Heart right ventricle (tissue), 16 donors: ENCODE data around the gene JMJD4. TPM values are rescaled to one million over a fixed set of nuclear protein-coding genes. Genes with fewer than 3 reads are reported as not detected.

Source experiments
- ATAC-seq, 8 donors: fragments of 200-7000 bp; cut with Tn5 transposase; one replicate each; pipeline ENCODE4 v1.9.1; 2020; ENCODE audit warnings: mild to moderate bottlenecking in 8 of 8, moderate library complexity in 8 of 8, moderate number of reproducible peaks in 1 of 8
- DNase-seq, 2 donors: peaks; one replicate each; pipeline ENCODE4 v3.0.0-alpha.2; 2020
- H3K27ac ChIP-seq, 10 donors: fragments of 200-600 bp; sonication (generic) in 2 of 10; one replicate each; pipeline versions ENCODE4 v1.5.0 to v1.8.0; 2020 to 2022; ENCODE audit warnings: mild to moderate bottlenecking in 3 of 10
- H3K27me3 ChIP-seq, 7 donors: fragments of 200-600 bp; one replicate each; pipeline ENCODE4 v1.8.0; 2021 to 2022; ENCODE audit warnings: mild to moderate bottlenecking in 2 of 7
- H3K36me3 ChIP-seq, 9 donors: fragments of 200-600 bp; sonication (generic) in 1 of 9; one replicate each; pipeline versions ENCODE4 v1.5.0 to v1.8.0; 2020 to 2022; ENCODE audit warnings: mild to moderate bottlenecking in 2 of 9
- H3K4me1 ChIP-seq, 9 donors: fragments of 200-600 bp; sonication (generic) in 1 of 9; one replicate each; pipeline versions ENCODE4 v1.5.0 to v1.8.0; 2020 to 2022; ENCODE audit warnings: mild to moderate bottlenecking in 4 of 9
- H3K4me3 ChIP-seq, 10 donors: fragments of 200-600 bp; sonication (generic) in 2 of 10; one replicate each; pipeline versions ENCODE4 v1.5.0 to v1.8.0; 2020 to 2022; ENCODE audit warnings: mild to moderate bottlenecking in 7 of 10, moderate library complexity in 2 of 10
- H3K9me3 ChIP-seq, 11 donors: fragments of 200-600 bp in 10 of 11; sonication (generic) in 2 of 11; one replicate each; pipeline versions ENCODE4 v1.5.0 to v1.8.0; 2013 to 2022; ENCODE audit warnings: mild to moderate bottlenecking in 2 of 11, control low read depth in 1 of 11, moderate library complexity in 1 of 11
- CTCF ChIP-seq, 9 donors: fragments of 200-600 bp; sonication (generic) in 2 of 9; IDR thresholded peaks; one replicate each; pipeline versions ENCODE4 v1.5.0 to v1.8.0; 2021 to 2022; ENCODE audit warnings: antibody characterized with exemption in 9 of 9, mild to moderate bottlenecking in 5 of 9, moderate library complexity in 1 of 9
- WGBS, 2 donors: extraction: QIAGEN DNeasy Blood & Tissue Kit; methylation state at CpG; one replicate each; pipeline ENCODE4 v1.1.7; 2013; ENCODE audit warnings: inconsistent platforms in 1 of 2; 5-methylcytosine and 5-hydroxymethylcytosine counted together
- intact Hi-C, 10 donors: fragments of 100-400 bp; cut with DNase I; formaldehyde crosslinking; loops; one replicate each; pipeline versions ENCODE4 v1.11.1 to v1.14.2; 2022
- polyA plus RNA-seq, 2 donors: library from polyadenylated mRNA; stranded (reverse); fragments of 200-250 nt; gene quantifications; one replicate each; pipeline ENCODE4 v1.2.3, GENCODE V29; 2013
- total RNA-seq, 10 donors: library from RNA; stranded (reverse); fragmentation: NEBNext Ultra II Directional in 3 of 10; extraction: Animal tissue kit (Norgen Biotek cat#: 25700) in 3 of 10; gene quantifications; one replicate each; pipeline versions ENCODE4 v1.2.1 to v1.2.4, GENCODE V29; 2021 to 2023
- donor health status: Arrhythmogenic right ventricular cardiomyopathy.
- donor health status: ischemic (EF 13 %, LVEDD 7.1; RV severe dilation, severe dysfunction).
- donor health status: healthy with polysubstance abuse.
- donor health status: DM: no; HTN: yes; CAD: no.
- donor health status: DM: no; HTN: no; CAD: no.
- donor health status: ischemic (EF 25% LVEDD 6.9; RV normal size, moderate dysfunction).
- donor health status: ischemic (EF 25% LVEDD 5.7; RV mildly dilated, moderate dysfunction).
- donor health status: healthy.
- donor health status: DM: yes; HTN: yes; CAD: no.
- donor health status: Ischemic cardiomyopathy.
- donor health status: ischemic (EF 35%, LVEDD 5.7; RV mildly dilated, moderate dysfunction).
- donor health status: nonischemic (EF 11% LVEDD 7.7; RV severe dilation, severe dysfunction).
- donor health status: DM: yes; HTN: yes; CAD: no.
- donor health status: PGD.
- donor health status: ischemic (EF 29% LVEDD 5.4; RV normal size, mild dysfunction).
- donor health status: nonischemic (EF 23%, LVEDD 6.1; RV moderate dilation, normal function).

The JMJD4 gene
- total and polyA plus RNA-seq, 12 donors: 7.6 to 13.4 (median 10.6) TPM

GRCh38 chr1:227749225-227749624 lies 14.1 kb upstream of the JMJD4 start:
- Histone ChIP-seq H3K9me3 (no peaks in the 10 kb centered on the region), H3K4me3 (peak overlapping the region in 1 of 10 donors; percentile 23), H3K4me1 (peaks cover 9 to 93% (median 59%) of the 10 kb centered on the region in 9 donors), H3K36me3 (peaks cover 0 to 56% (median 5%) of the 10 kb centered on the region in 9 donors), H3K27ac (peak overlapping the region in 8 of 10 donors; percentile 20 to 92 (median 85)), H3K27me3 (no peaks in the 10 kb centered on the region)
- ATAC-seq (peak in 1 of 8 donors; percentile 7), DNase-seq (no peak)
- 92% methylated on average over 7 of the region's 7 CpGs for WGBS, 2 donors
- TF ChIP-seq CTCF (IDR thresholded peaks at IDR 0.05): no peak
- intact Hi-C loops: no loop called here

DNA sequence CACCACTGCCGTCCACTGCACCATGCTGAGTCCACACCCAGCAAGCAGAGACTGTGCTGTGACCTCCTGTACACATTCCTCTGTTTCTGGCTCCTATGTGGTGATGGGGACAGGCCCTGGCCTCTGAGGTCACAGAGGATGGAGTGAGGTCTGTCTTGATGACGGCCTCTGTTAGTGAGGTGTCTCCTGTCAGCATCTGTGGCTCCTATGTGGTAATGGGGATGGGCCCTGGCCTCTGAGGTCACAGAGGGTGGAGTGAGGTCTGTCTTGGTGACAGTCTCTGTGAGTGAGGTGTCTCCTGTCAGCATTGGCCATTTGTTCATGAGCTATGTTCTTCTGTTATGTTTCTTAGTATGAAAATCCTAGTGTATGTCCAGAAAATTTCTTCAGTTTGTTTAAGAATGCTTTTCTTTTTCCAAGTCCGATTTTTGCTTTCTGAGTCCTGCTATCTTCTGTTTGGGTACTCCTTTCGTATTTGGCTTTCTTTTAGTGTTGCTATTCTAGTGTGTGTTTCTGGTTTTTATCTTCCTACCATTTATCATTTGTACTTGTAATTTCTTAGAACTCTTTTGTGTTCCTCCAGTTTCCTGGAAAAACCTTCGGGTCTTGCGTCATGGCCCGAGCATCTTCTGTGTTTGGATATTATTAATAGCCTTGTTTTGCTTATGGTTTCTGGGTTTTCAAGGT lies 13.5 kb upstream of the JMJD4 start:
- Histone ChIP-seq H3K27me3 (no peaks in the 10 kb centered on the region), H3K9me3 (no peaks in the 10 kb centered on the region), H3K27ac (peak overlapping the region in 7 of 10 donors; percentile 50 to 92 (median 89)), H3K4me3 (no peak overlapping the region), H3K4me1 (peaks cover 3 to 93% (median 56%) of the 10 kb centered on the region in 9 donors), H3K36me3 (peaks cover 0 to 56% (median 5%) of the 10 kb centered on the region in 9 donors)
- peak in 1 of 2 donors; percentile 41 for DNase-seq
- TF ChIP-seq CTCF (IDR thresholded peaks at IDR 0.05): no peak
- WGBS, 2 donors: 38 to 47% methylated on average over 7 of the region's 7 CpGs
- intact Hi-C loops: no loop called here
- ATAC-seq: peak in 7 of 8 donors; percentile 43 to 77 (median 68)

GRCh38 chr1:227747948-227748495 lies 12.9 kb upstream of the JMJD4 start:
- Histone ChIP-seq H3K4me3 (no peak overlapping the region), H3K27me3 (no peaks in the 10 kb centered on the region), H3K4me1 (peaks cover 0 to 90% (median 50%) of the 10 kb centered on the region in 9 donors), H3K27ac (peak overlapping the region in 7 of 10 donors; percentile 50 to 92 (median 89)), H3K36me3 (peaks cover 0 to 55% (median 5%) of the 10 kb centered on the region in 9 donors), H3K9me3 (no peaks in the 10 kb centered on the region)
- DNase-seq (no peak), ATAC-seq (no peak)
- intact Hi-C loops: no loop called here
- no peak for TF ChIP-seq CTCF (IDR thresholded peaks at IDR 0.05)
- 84 to 86% methylated on average over 18 of the region's 18 CpGs for WGBS, 2 donors

DNA sequence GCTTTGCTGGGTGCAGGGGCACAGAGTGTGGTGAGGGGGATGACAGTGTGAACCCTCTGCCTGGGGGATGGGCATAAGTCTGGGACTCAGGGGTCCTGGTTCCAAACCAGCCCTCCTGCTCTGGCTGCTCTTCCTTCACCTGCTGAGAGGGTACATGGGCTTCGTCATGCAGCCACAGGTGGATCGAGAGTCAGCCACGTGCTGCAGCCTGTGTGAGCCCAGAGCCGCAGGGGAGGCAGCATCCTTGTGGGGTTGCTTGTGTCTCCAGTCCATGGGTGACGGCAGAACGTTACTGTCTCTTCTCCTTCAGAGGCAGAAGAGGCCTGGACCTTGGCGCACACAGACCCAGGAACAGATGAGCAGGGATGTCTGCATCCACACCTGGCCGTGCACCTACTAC lies 12.3 kb upstream of the JMJD4 start:
- intact Hi-C loops: no loop called here
- peaks cover 0 to 49% (median 5%) of the 10 kb centered on the region in 9 donors for H3K36me3 ChIP-seq
- H3K27me3 ChIP-seq: no peaks in the 10 kb centered on the region
- TF ChIP-seq CTCF (IDR thresholded peaks at IDR 0.05): no peak
- no peaks in the 10 kb centered on the region for H3K9me3 ChIP-seq
- H3K4me3 ChIP-seq: no peak overlapping the region
- H3K4me1 ChIP-seq: peaks cover 0 to 85% (median 43%) of the 10 kb centered on the region in 9 donors
- DNase-seq (no peak), ATAC-seq (no peak)
- peak overlapping the region in 6 of 10 donors; percentile 71 to 92 (median 90) for H3K27ac ChIP-seq
- 86 to 87% methylated on average over 8 of the region's 8 CpGs for WGBS, 2 donors
